ENCODE data around the gene PTPN14.

- no peak for TF ChIP-seq POLR2A (IDR thresholded peaks at IDR 0.05; ENCODE audit: low read length)
- no peak for TF ChIP-seq GATA1 (IDR thresholded peaks at IDR 0.05; ENCODE audit: low read depth, low read length)
Observed at GRCh38 chr1:214327514-214327913, 223.9 kb downstream of the PTPN14 start.
